HEK293 (cell line): ENCODE measurements around the gene KIF21A.

Source experiments
- CTCF ChIP-seq: fragments of 450-650 bp; formaldehyde crosslinking; IDR thresholded peaks from 2 replicates; pipeline ENCODE4 v1.5.1; 2016; ENCODE audit warnings: missing biosample characterization, missing genetic modification characterization
- SP2 ChIP-seq: fragments of 450-650 bp; formaldehyde crosslinking; IDR thresholded peaks from 2 replicates; pipeline ENCODE4 v1.5.1; 2016; ENCODE audit warnings: missing biosample characterization, missing genetic modification characterization
- ZBTB17 ChIP-seq: fragments of 450-650 bp; formaldehyde crosslinking; IDR thresholded peaks from 2 replicates; pipeline ENCODE4 v1.5.1; 2016; ENCODE audit warnings: missing biosample characterization, missing genetic modification characterization

GRCh38 chr12:39294715-39295114 is 148.2 kb downstream of the KIF21A start:
- TF ChIP-seq ZBTB17 (tag by site-specific recombination) = no peak
- no peak for TF ChIP-seq CTCF (tag by site-specific recombination)
- TF ChIP-seq SP2 (tag by site-specific recombination) = no peak
